ENCODE results near the gene ROR1. TPM values are rescaled to one million over a fixed set of nuclear protein-coding genes. Genes with fewer than 3 reads are reported as not detected.

ROR1 gene
- total RNA-seq, 1 experiment from 2014 or later = 2.7 TPM

- Histone ChIP-seq H3K4me3 (replicated peaks in 1 of 2; ENCODE audit: low read depth in 1 of 2, low read length in 2 of 2) (no peak overlapping the region), H3K79me2 (ENCODE audit: insufficient read depth, low read length) (no peaks in the 10 kb centered on the region), H4K20me1 (ENCODE audit: insufficient read depth) (no peaks in the 10 kb centered on the region), H3K4me2 (ENCODE audit: low read length) (no peak overlapping the region), H3K4me1 (ENCODE audit: control insufficient read depth in 1 of 2, insufficient read depth in 2 of 2, low read length in 2 of 2) (no peaks in the 10 kb centered on the region), H3K36me3 (ENCODE audit: control insufficient read depth in 1 of 2, insufficient read depth in 2 of 2, low read length in 2 of 2) (no peaks in the 10 kb centered on the region), H3K9me2 (ENCODE audit: insufficient read depth) (no peaks in the 10 kb centered on the region), H3K9ac (ENCODE audit: low read length) (no peak overlapping the region), H3K9me3 (ENCODE audit: control insufficient read depth in 1 of 2, insufficient read depth in 1 of 2, low read depth in 1 of 2, low read length in 2 of 2) (no peaks in the 10 kb centered on the region), H2AFZ (ENCODE audit: low read depth, low read length, poor library complexity, severe bottlenecking) (no peak overlapping the region), H3K27ac (ENCODE audit: low read depth, low read length) (no peak overlapping the region), H3K27me3 (ENCODE audit: insufficient read depth, low read length) (no peaks in the 10 kb centered on the region)
- CTCF ChIA-PET = no interaction called here
- BruUV-seq (replicated peaks) = no TSS peak
- TF ChIP-seq CEBPB (IDR thresholded peaks at IDR 0.05; ENCODE audit: low read depth) (no peak), JUND (IDR thresholded peaks at IDR 0.05) (no peak), YY1 (IDR thresholded peaks at IDR 0.05; ENCODE audit: extremely low read depth, insufficient replicate concordance, low read depth, low read length) (no peak), CBX3 (IDR thresholded peaks at IDR 0.05; ENCODE audit: low read depth) (no peak), SP1 (IDR thresholded peaks at IDR 0.05; ENCODE audit: low read depth) (no peak), FOSL1 (IDR thresholded peaks at IDR 0.05; ENCODE audit: low read depth) (no peak), POLR2AphosphoS5 (IDR thresholded peaks at IDR 0.05; ENCODE audit: low read depth, low read length) (no peak), ELF1 (IDR thresholded peaks at IDR 0.05; ENCODE audit: borderline replicate concordance, low read depth) (no peak), SIN3A (IDR thresholded peaks at IDR 0.05; ENCODE audit: low read depth) (no peak), POLR2A (IDR thresholded peaks at IDR 0.05; ENCODE audit: borderline replicate concordance, extremely low read depth, insufficient read depth, insufficient read length) (no peak), EZH2phosphoT487 (IDR thresholded peaks at IDR 0.05; ENCODE audit: borderline replicate concordance) (no peak), EZH2 (IDR thresholded peaks at IDR 0.05) (no peak), EGR1 (IDR thresholded peaks at IDR 0.05; ENCODE audit: low read depth) (no peak), ATF3 (IDR thresholded peaks at IDR 0.05) (no peak), TCF7L2 (IDR thresholded peaks at IDR 0.05; ENCODE audit: borderline replicate concordance, extremely low read depth, insufficient read depth, insufficient read length) (no peak), MAX (IDR thresholded peaks at IDR 0.05) (no peak), RAD21 (IDR thresholded peaks at IDR 0.05; ENCODE audit: low read depth) (no peak)
- TF ChIP-seq, protein P1, sequence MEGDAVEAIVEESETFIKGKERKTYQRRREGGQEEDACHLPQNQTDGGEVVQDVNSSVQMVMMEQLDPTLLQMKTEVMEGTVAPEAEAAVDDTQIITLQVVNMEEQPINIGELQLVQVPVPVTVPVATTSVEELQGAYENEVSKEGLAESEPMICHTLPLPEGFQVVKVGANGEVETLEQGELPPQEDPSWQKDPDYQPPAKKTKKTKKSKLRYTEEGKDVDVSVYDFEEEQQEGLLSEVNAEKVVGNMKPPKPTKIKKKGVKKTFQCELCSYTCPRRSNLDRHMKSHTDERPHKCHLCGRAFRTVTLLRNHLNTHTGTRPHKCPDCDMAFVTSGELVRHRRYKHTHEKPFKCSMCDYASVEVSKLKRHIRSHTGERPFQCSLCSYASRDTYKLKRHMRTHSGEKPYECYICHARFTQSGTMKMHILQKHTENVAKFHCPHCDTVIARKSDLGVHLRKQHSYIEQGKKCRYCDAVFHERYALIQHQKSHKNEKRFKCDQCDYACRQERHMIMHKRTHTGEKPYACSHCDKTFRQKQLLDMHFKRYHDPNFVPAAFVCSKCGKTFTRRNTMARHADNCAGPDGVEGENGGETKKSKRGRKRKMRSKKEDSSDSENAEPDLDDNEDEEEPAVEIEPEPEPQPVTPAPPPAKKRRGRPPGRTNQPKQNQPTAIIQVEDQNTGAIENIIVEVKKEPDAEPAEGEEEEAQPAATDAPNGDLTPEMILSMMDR (IDR thresholded peaks at IDR 0.05 in 2 of 3, conservative IDR thresholded peaks at IDR 0.05 in 1 of 3; ENCODE audit: borderline replicate concordance in 1 of 3, insufficient read depth in 1 of 3, low read depth in 2 of 3, low read length in 2 of 3) = no peak
- no peak for DNase-seq (ENCODE audit: low read depth, low spot score)
- intact Hi-C loops (cut with micrococcal nuclease) = no loop called here
- ATAC-seq = no peak
- RAD21 ChIA-PET (ENCODE audit: low non-redundant PET in 1 of 2, low total read pairs in 2 of 2, uncharacterized antibody in 2 of 2, unreplicated experiment in 2 of 2) = no interaction called here
- POLR2A ChIA-PET = no interaction called here
Measured at GRCh38 chr1:63861052-63861691, 87.4 kb downstream of the ROR1 start.

All from HCT116 (cell line).